Stimulated activated naive CD8-positive, alpha-beta T cell treated with anti-CD3 and anti-CD28 coated beads, Interleukin-15, Interleukin-2, amounts not matched to agents 100 ng/mL and 50 ng/mL, for 24 hours (primary cell): ENCODE measurements around the gene DNAAF8.
A peak's percentile ranks its signal among the peaks of the same experiment; 100 is the strongest.
"Not testable (repeated sequence)": the region's sequence is repeated elsewhere in the genome, so short reads cannot be mapped to it uniquely, and the experiment has no call there.

ENCODE experiments used
- H3K27ac Mint-ChIP-seq: one replicate; pipeline ENCODE4 v1.8.0; 2021; ENCODE audit warnings: mild to moderate bottlenecking, mixed read lengths
- H3K27me3 Mint-ChIP-seq: one replicate; pipeline ENCODE4 v1.8.0; 2021; ENCODE audit warnings: mixed read lengths
- H3K36me3 Mint-ChIP-seq: one replicate; pipeline ENCODE4 v1.8.0; 2021; ENCODE audit warnings: low read depth, mixed read lengths
- H3K4me1 Mint-ChIP-seq: one replicate; pipeline ENCODE4 v1.8.0; 2021; ENCODE audit warnings: low read depth, mixed read lengths
- H3K4me3 Mint-ChIP-seq: one replicate; pipeline ENCODE4 v1.8.0; 2021; ENCODE audit warnings: mild to moderate bottlenecking, mixed read lengths
- H3K9me3 Mint-ChIP-seq: one replicate; pipeline ENCODE4 v1.8.0; 2021; ENCODE audit warnings: mixed read lengths

DNAAF8 gene

GRCh38 chr16:4728676-4729075, 5.7 kb upstream of the DNAAF8 start:
- peaks cover 10% of the 10 kb centered on the region for H3K4me1 Mint-ChIP-seq
- peaks cover 24% of the 10 kb centered on the region for H3K36me3 Mint-ChIP-seq
- no peak overlapping the region for H3K4me3 Mint-ChIP-seq
- no peaks in the 10 kb centered on the region for H3K9me3 Mint-ChIP-seq
- H3K27ac Mint-ChIP-seq, result no peak overlapping the region
- H3K27me3 Mint-ChIP-seq, result no peaks in the 10 kb centered on the region

- Mint-ChIP-seq H3K4me3 (no peak overlapping the region), H3K9me3 (no peaks in the 10 kb centered on the region), H3K27me3 (no peaks in the 10 kb centered on the region), H3K27ac (no peak overlapping the region), H3K4me1 (peaks cover 12% of the 10 kb centered on the region), H3K36me3 (peaks cover 23% of the 10 kb centered on the region)
Observed at GRCh38 chr16:4729876-4730275, 4.5 kb upstream of the DNAAF8 start.

DNA sequence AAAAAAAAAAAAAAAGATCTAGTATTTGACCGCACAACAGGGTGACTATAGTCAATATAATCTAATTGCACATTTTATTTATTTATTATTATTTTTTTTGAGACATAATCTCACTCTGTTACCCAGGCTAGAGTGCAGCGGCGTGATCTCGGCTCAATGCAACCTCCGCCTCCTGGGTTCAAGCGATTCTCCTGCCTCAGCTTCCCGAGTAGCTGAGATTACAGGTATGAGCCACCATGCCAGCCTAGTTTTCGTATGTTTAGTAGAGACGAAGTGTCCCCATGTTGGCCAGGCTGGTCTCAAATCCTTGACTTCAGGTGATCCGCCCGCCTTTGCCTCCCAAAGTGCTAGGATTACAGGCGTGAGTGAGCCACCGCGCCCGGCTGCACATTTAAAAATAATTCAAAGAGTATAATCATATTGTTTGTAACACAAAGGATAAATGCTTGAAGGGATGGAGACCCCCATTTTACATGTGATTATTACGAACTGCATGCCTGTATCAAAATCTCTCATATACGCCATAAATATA, 1.1 kb upstream of the DNAAF8 start:
- Mint-ChIP-seq H3K27me3 (no peaks in the 10 kb centered on the region), H3K4me3 (peak overlapping the region; percentile 89), H3K36me3 (peaks cover 13% of the 10 kb centered on the region), H3K9me3 (no peaks in the 10 kb centered on the region), H3K27ac (peak overlapping the region; percentile 55), H3K4me1 (peaks cover 18% of the 10 kb centered on the region)

- Mint-ChIP-seq H3K9me3 (no peaks in the 10 kb centered on the region), H3K4me1 (peaks cover 18% of the 10 kb centered on the region), H3K27ac (peak overlapping the region; percentile 55), H3K4me3 (peak overlapping the region; percentile 89), H3K27me3 (no peaks in the 10 kb centered on the region), H3K36me3 (peaks cover 10% of the 10 kb centered on the region)
Observed at GRCh38 chr16:4733747-4734062, 632 bp upstream of the DNAAF8 start.

DNA sequence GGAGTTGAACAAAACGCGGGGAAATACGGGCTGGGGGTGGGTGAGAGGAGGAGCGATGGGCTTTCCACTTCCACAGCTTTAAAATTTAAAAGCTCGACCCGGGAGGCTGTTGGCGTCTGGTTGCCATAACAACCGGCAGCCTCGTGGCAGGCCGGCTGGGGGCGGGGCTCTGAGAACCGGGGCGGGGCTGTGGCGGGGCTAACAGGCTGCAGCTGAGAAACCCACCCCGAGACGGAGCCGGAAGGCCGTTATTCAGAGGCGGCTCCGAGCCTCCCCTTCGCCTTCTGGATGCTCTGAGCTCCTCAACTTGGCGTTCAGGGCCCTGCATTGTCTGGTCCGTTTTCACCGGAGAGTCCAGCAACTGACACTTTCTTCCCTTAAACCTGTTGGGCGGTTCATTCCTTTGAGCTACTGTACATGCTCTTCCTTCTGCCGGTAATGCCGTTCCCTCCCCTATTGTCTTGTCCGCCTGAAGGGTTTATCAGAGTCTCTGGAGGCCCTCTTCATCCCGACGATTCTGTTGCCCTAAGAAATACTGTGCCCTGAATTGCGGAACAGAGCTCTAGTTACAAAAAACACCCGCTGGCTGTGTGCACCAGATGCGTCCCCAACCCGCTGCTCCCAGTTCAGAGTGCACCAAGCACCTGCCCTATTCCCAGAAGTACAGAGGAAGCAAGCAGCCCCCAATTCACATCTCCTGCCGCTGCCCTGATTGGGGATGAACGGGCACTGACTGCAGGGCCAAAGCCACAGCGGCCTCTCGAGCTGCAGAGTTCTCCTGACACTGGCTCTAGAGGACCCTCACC, 596 bp downstream of the DNAAF8 start:
- Mint-ChIP-seq H3K27me3 (no peaks in the 10 kb centered on the region), H3K27ac (peak overlapping the region; percentile 88), H3K36me3 (peaks cover 5% of the 10 kb centered on the region), H3K9me3 (no peaks in the 10 kb centered on the region), H3K4me1 (peaks cover 18% of the 10 kb centered on the region), H3K4me3 (peak overlapping the region; percentile 89)

DNA sequence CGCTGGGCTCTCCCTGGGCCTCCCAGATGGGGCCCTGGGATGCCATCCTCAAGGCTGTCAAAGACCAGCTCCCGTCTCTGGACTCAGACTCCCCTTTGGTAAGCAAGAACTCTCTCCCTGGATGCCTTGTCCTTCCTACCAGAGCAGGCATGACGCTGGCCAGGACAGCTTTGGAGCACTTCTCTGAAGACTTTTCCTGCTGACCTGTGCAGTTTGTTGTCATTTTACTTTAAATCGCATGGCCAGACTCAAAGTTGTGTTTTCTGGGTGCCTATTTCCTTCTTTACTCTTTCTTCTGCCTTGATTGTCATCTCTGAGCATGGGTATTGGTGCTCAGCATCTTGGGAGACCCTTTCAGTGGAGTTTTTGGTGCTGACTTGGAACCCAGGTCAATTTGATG, 2.2 kb downstream of the DNAAF8 start:
- Mint-ChIP-seq H3K4me1 (peaks cover 18% of the 10 kb centered on the region), H3K27me3 (no peaks in the 10 kb centered on the region), H3K9me3 (no peaks in the 10 kb centered on the region), H3K27ac (peak overlapping the region; percentile 50), H3K4me3 (no peak overlapping the region), H3K36me3 (no peaks in the 10 kb centered on the region)

GRCh38 chr16:4737545-4737944, 3.2 kb downstream of the DNAAF8 start:
- Mint-ChIP-seq H3K4me3 (no peak overlapping the region), H3K36me3 (no peaks in the 10 kb centered on the region), H3K4me1 (peaks cover 19% of the 10 kb centered on the region), H3K9me3 (no peaks in the 10 kb centered on the region), H3K27me3 (no peaks in the 10 kb centered on the region), H3K27ac (no peak overlapping the region)

GRCh38 chr16:4738370-4738769, 4.0 kb downstream of the DNAAF8 start:
- H3K27me3 Mint-ChIP-seq, H3K9me3 Mint-ChIP-seq, H3K36me3 Mint-ChIP-seq, H3K27ac Mint-ChIP-seq, H3K4me3 Mint-ChIP-seq: not testable (repeated sequence)
- H3K4me1 Mint-ChIP-seq, result peaks cover 18% of the 10 kb centered on the region

GRCh38 chr16:4743226-4743878, 9.0 kb downstream of the DNAAF8 start:
- Mint-ChIP-seq H3K27ac (no peak overlapping the region), H3K9me3 (no peaks in the 10 kb centered on the region), H3K36me3 (no peaks in the 10 kb centered on the region), H3K4me3 (peak overlapping the region; percentile 32), H3K4me1 (peaks cover 22% of the 10 kb centered on the region), H3K27me3 (no peaks in the 10 kb centered on the region)

- Mint-ChIP-seq H3K9me3 (no peaks in the 10 kb centered on the region), H3K27me3 (no peaks in the 10 kb centered on the region), H3K36me3 (no peaks in the 10 kb centered on the region), H3K27ac (no peak overlapping the region), H3K4me3 (no peak overlapping the region), H3K4me1 (peaks cover 26% of the 10 kb centered on the region)
Observed at GRCh38 chr16:4744555-4745273, 10.4 kb downstream of the DNAAF8 start.

DNA sequence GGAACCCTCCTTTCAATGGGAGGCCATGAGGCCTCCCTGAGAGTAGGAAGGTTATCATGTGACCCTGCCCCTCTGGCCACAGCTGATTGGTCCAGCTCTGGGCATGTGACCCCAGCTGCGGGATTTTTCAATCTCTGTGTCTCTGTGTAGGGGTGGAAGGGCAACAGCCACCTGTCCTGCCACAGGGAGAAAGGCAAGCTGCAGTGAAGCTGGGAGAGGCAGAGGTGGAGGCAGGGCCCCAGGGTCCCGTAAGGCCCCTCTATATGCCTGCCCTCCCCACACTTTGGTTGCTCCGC, 10.9 kb downstream of the DNAAF8 start:
- Mint-ChIP-seq H3K9me3 (no peaks in the 10 kb centered on the region), H3K36me3 (no peaks in the 10 kb centered on the region), H3K27me3 (no peaks in the 10 kb centered on the region), H3K4me3 (no peak overlapping the region), H3K27ac (no peak overlapping the region), H3K4me1 (peaks cover 26% of the 10 kb centered on the region)

GRCh38 chr16:4746215-4746614, 11.9 kb downstream of the DNAAF8 start:
- H3K27ac Mint-ChIP-seq, result peak overlapping the region; percentile 31
- peaks cover 26% of the 10 kb centered on the region for H3K4me1 Mint-ChIP-seq
- no peak overlapping the region for H3K4me3 Mint-ChIP-seq
- H3K9me3 Mint-ChIP-seq, result no peaks in the 10 kb centered on the region
- no peaks in the 10 kb centered on the region for H3K36me3 Mint-ChIP-seq
- H3K27me3 Mint-ChIP-seq, result no peaks in the 10 kb centered on the region

DNA sequence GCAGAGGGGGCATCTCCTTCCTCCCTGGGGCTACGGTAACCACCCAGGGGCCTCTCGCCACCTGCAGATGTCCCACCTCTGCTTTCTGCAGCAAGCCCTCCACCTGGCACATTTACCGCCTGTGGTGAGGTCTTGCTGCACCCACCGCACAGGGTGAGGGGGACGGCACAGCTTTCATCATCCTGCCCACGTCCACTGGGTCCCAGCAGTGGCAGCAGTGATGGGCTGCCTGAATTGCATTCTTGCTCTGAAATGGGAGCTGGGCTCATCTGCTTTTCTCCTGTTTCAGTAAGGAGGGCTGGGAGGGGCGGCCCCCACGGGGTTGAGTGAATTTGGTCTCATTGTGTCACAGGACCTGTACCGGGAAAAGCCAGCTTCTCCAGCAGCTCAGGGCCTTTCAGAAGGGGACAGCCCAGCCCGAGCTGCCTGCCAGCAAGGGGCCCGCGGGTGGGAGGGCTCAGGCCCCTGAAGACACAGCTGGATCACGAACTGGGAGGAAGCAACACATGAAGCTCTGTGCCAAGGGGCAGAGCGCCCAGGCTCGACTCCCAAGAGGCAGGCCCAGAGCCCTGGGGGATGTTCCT, 12.7 kb downstream of the DNAAF8 start:
- no peaks in the 10 kb centered on the region for H3K36me3 Mint-ChIP-seq
- H3K4me3 Mint-ChIP-seq, result no peak overlapping the region
- no peaks in the 10 kb centered on the region for H3K9me3 Mint-ChIP-seq
- no peaks in the 10 kb centered on the region for H3K27me3 Mint-ChIP-seq
- H3K4me1 Mint-ChIP-seq, result peaks cover 26% of the 10 kb centered on the region
- H3K27ac Mint-ChIP-seq, result no peak overlapping the region

- Mint-ChIP-seq H3K27ac (peak overlapping the region; percentile 53), H3K36me3 (peaks cover 3% of the 10 kb centered on the region), H3K9me3 (no peaks in the 10 kb centered on the region), H3K4me1 (peaks cover 22% of the 10 kb centered on the region), H3K4me3 (no peak overlapping the region), H3K27me3 (no peaks in the 10 kb centered on the region)
Observed at GRCh38 chr16:4747906-4748681, 13.8 kb downstream of the DNAAF8 start.
